ENCODE measurements around the gene ALOX5. TPM values are rescaled to one million over a fixed set of nuclear protein-coding genes. Genes with fewer than 3 reads are reported as not detected.
"Not testable (repeated sequence)": the region's sequence is repeated elsewhere in the genome, so short reads cannot be mapped to it uniquely, and the experiment has no call there.

ALOX5 gene
- total RNA-seq, 5 donors from 2014 or later (not counting 1 experiment from before 2014, with no cell fraction given), result 13.8 to 39.8 (median 16.1) TPM

GRCh38 chr10:45358961-45359360 lies 15.1 kb upstream of the ALOX5 start:
- H3K4me3 Mint-ChIP-seq; H3K9me3 ChIP-seq; H3K4me3 ChIP-seq (ENCODE audit: control insufficient read depth in 1 of 2, extremely low read depth in 1 of 2, low read length in 1 of 2); DNase-seq; H3K27ac ChIP-seq (ENCODE audit: low read length); H3K4me1 ChIP-seq (ENCODE audit: control insufficient read depth in 1 of 2, extremely low read depth in 1 of 2, insufficient read depth in 2 of 2, low read length in 2 of 2); H3K27me3 ChIP-seq (replicated peaks in 1 of 2; ENCODE audit: control insufficient read depth in 2 of 2, extremely low read depth in 1 of 2, insufficient read depth in 2 of 2, low read length in 1 of 2); POLR2A ChIA-PET; ATAC-seq (replicated peaks in 1 of 4); H3K36me3 Mint-ChIP-seq; H3K36me3 ChIP-seq (ENCODE audit: control insufficient read depth in 2 of 2, extremely low read depth in 1 of 2, insufficient read depth in 1 of 2, low read length in 1 of 2); H3K9me3 Mint-ChIP-seq; H3K27ac Mint-ChIP-seq: not testable (repeated sequence)
- H3K4me1 Mint-ChIP-seq, result peaks cover 13 to 54% (median 35%) of the 10 kb centered on the region in 3 donors
- 69% methylated on average over 5 of the region's 7 CpGs for WGBS (ENCODE audit: insufficient coverage)
- CTCF ChIA-PET, result interaction anchor here in 1 of 2 donors (0.7 kb wide), 1 partner anchor 39 kb away, joined by 3 read pairs; no protein-coding TSS in a partner anchor
- H3K27me3 Mint-ChIP-seq, result peaks cover 3 to 13% of the 10 kb centered on the region in 2 donors

DNA sequence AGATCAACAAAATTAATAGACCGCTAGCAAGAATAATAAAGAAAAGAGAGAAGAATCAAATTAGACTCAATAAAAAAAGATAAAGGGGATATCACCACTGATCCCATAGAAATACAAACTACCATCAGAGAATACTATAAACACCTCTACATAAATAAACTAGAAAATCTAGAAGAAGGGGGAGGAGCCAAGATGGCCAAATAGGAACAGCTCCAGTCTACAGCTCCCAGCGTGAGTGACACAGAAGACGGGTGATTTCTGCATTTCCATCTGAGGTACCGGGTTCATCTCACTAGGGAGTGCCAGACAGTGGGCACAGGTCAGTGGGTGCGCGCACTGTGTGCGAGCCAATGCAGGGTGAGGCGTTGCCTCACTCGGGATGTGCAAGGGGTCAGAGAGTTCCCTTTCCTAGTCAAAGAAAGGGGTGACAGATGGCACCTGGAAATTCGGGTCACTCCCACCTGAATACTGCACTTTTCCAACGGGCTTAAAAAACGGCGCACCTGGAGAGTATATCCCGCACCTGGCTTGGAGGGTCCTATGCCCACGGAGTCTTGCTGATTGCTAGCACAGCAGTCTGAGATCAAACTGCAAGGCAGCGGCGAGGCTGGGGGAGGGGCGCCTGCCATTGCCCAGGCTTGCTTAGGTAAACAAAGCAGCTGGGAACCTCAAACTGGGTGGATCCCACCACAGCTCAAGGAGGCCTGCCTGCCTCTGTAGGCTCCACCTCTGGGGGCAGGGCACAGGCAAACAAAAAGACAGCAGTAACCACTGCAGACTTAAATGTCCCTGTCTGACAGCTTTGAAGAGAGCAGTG lies 11.8 kb upstream of the ALOX5 start:
- H3K27ac ChIP-seq (ENCODE audit: low read length); CTCF ChIA-PET; H3K27me3 ChIP-seq (replicated peaks in 1 of 2; ENCODE audit: control insufficient read depth in 2 of 2, extremely low read depth in 1 of 2, insufficient read depth in 2 of 2, low read length in 1 of 2); ATAC-seq (replicated peaks in 1 of 4); H3K36me3 Mint-ChIP-seq; H3K4me3 ChIP-seq (ENCODE audit: control insufficient read depth in 1 of 2, extremely low read depth in 1 of 2, low read length in 1 of 2); H3K4me1 ChIP-seq (ENCODE audit: control insufficient read depth in 1 of 2, extremely low read depth in 1 of 2, insufficient read depth in 2 of 2, low read length in 2 of 2); POLR2A ChIA-PET; H3K9me3 ChIP-seq; H3K9me3 Mint-ChIP-seq; H3K36me3 ChIP-seq (ENCODE audit: control insufficient read depth in 2 of 2, extremely low read depth in 1 of 2, insufficient read depth in 1 of 2, low read length in 1 of 2): not testable (repeated sequence)
- Mint-ChIP-seq H3K27ac (peak overlapping the region in 1 of 2 donors; percentile 40), H3K27me3 (peaks cover 9 to 23% of the 10 kb centered on the region in 2 donors), H3K4me1 (peaks cover 13 to 35% (median 22%) of the 10 kb centered on the region in 3 donors), H3K4me3 (peak overlapping the region in 1 of 3 donors; percentile 30)
- 53% methylated on average over 14 of the region's 18 CpGs for WGBS (ENCODE audit: insufficient coverage)
- peak in 12 of 35 experiments; percentile 4 to 40 (median 28) for DNase-seq

GRCh38 chr10:45367643-45368042 lies 6.4 kb upstream of the ALOX5 start:
- Mint-ChIP-seq H3K4me1 (peaks cover 4 to 10% (median 7%) of the 10 kb centered on the region in 3 donors), H3K27me3 (peaks cover 26 to 31% of the 10 kb centered on the region in 2 donors)
- H3K4me3 ChIP-seq (ENCODE audit: control insufficient read depth in 1 of 2, extremely low read depth in 1 of 2, low read length in 1 of 2); ATAC-seq (replicated peaks in 1 of 4); H3K36me3 Mint-ChIP-seq; H3K4me1 ChIP-seq (ENCODE audit: control insufficient read depth in 1 of 2, extremely low read depth in 1 of 2, insufficient read depth in 2 of 2, low read length in 2 of 2); H3K27me3 ChIP-seq (replicated peaks in 1 of 2; ENCODE audit: control insufficient read depth in 2 of 2, extremely low read depth in 1 of 2, insufficient read depth in 2 of 2, low read length in 1 of 2); POLR2A ChIA-PET; H3K27ac ChIP-seq (ENCODE audit: low read length); H3K36me3 ChIP-seq (ENCODE audit: control insufficient read depth in 2 of 2, extremely low read depth in 1 of 2, insufficient read depth in 1 of 2, low read length in 1 of 2); H3K9me3 ChIP-seq; CTCF ChIA-PET; H3K9me3 Mint-ChIP-seq; H3K4me3 Mint-ChIP-seq; H3K27ac Mint-ChIP-seq; DNase-seq: not testable (repeated sequence)
- no CpG with 5 or more reads among the region's 3 CpGs for WGBS (ENCODE audit: insufficient coverage)

GRCh38 chr10:45368181-45368580 lies 5.8 kb upstream of the ALOX5 start:
- CTCF ChIA-PET, result no interaction called here
- ATAC-seq (replicated peaks in 1 of 4) (no peak), DNase-seq (no peak)
- Histone ChIP-seq H3K4me1 (ENCODE audit: control insufficient read depth in 1 of 2, extremely low read depth in 1 of 2, insufficient read depth in 2 of 2, low read length in 2 of 2) (peaks cover 0 to 3% of the 10 kb centered on the region in 2 experiments), H3K27ac (ENCODE audit: low read length) (no peak overlapping the region), H3K9me3 (no peaks in the 10 kb centered on the region), H3K36me3 (ENCODE audit: control insufficient read depth in 2 of 2, extremely low read depth in 1 of 2, insufficient read depth in 1 of 2, low read length in 1 of 2) (no peaks in the 10 kb centered on the region), H3K27me3 (replicated peaks in 1 of 2; ENCODE audit: control insufficient read depth in 2 of 2, extremely low read depth in 1 of 2, insufficient read depth in 2 of 2, low read length in 1 of 2) (peaks cover 0 to 6% of the 10 kb centered on the region in 2 experiments), H3K4me3 (ENCODE audit: control insufficient read depth in 1 of 2, extremely low read depth in 1 of 2, low read length in 1 of 2) (no peak overlapping the region)
- Mint-ChIP-seq H3K36me3 (peaks cover 4% of the 10 kb centered on the region), H3K9me3 (peaks cover 0 to 3% (median 0%) of the 10 kb centered on the region in 3 donors), H3K4me3 (no peak overlapping the region), H3K4me1 (peaks cover 4 to 11% (median 7%) of the 10 kb centered on the region in 3 donors), H3K27me3 (peaks cover 31 to 36% of the 10 kb centered on the region in 2 donors), H3K27ac (no peak overlapping the region)
- no CpG with 5 or more reads among the region's 2 CpGs for whole genome bisulfite sequencing (ENCODE audit: insufficient coverage)
- POLR2A ChIA-PET, result no interaction called here

DNA sequence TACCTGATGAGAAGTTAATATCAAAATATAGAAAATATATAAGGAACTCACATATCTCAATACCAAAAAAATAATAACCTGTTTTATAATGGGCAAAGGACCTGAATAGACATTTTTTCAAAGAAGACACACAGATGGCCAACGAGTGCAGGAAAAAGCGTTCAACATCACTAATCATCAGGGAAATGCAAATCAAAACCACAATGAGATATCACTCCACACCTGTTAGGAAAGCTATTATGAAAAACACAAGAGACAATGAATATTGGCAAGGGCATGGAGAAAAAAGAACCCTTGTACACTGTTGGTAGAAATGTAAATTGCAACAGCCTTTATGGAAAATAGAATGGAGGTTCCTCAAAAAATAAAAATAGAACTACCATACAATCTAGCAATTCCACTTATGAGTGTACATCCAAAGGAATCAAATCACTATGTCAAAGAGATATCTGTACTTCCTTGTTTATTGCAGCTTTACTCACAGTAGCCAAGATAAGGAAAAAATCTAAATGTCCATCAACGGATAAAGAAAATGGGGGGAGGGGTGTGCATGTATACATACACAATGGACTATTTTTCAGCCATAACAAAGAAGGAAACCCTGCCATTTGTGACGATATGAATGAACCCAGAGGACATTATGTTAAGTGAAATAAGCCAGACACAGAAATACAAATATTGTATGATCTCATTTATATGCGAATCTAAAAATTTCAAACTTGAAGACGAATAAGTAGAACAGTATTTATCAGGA lies 3.6 kb upstream of the ALOX5 start:
- peaks cover 10 to 21% (median 11%) of the 10 kb centered on the region in 3 donors for H3K4me1 Mint-ChIP-seq
- peaks cover 0 to 26% of the 10 kb centered on the region in 2 experiments for H3K27me3 ChIP-seq (replicated peaks in 1 of 2; ENCODE audit: control insufficient read depth in 2 of 2, extremely low read depth in 1 of 2, insufficient read depth in 2 of 2, low read length in 1 of 2)
- H3K4me3 ChIP-seq (ENCODE audit: control insufficient read depth in 1 of 2, extremely low read depth in 1 of 2, low read length in 1 of 2), result no peak overlapping the region
- peaks cover 0 to 3% (median 0%) of the 10 kb centered on the region in 3 donors for H3K9me3 Mint-ChIP-seq
- no peak for DNase-seq
- no peak for ATAC-seq (replicated peaks in 1 of 4)
- POLR2A ChIA-PET, result interaction anchor here in 1 of 2 donors (0.6 kb wide), 1 partner anchor 274 kb away, joined by 4 read pairs; no protein-coding TSS in a partner anchor
- H3K36me3 Mint-ChIP-seq, result no peaks in the 10 kb centered on the region
- H3K27me3 Mint-ChIP-seq, result peaks cover 26 to 34% of the 10 kb centered on the region in 2 donors
- H3K36me3 ChIP-seq (ENCODE audit: control insufficient read depth in 2 of 2, extremely low read depth in 1 of 2, insufficient read depth in 1 of 2, low read length in 1 of 2), result no peaks in the 10 kb centered on the region
- peak overlapping the region in 1 of 2 donors; percentile 6 for H3K27ac Mint-ChIP-seq
- 89% methylated on average over 2 of the region's 6 CpGs for WGBS (ENCODE audit: insufficient coverage)
- peaks cover 0 to 21% of the 10 kb centered on the region in 2 experiments for H3K4me1 ChIP-seq (ENCODE audit: control insufficient read depth in 1 of 2, extremely low read depth in 1 of 2, insufficient read depth in 2 of 2, low read length in 2 of 2)
- H3K4me3 Mint-ChIP-seq, result no peak overlapping the region
- H3K9me3 ChIP-seq, result no peaks in the 10 kb centered on the region
- no peak overlapping the region for H3K27ac ChIP-seq (ENCODE audit: low read length)
- CTCF ChIA-PET, result no interaction called here

DNA sequence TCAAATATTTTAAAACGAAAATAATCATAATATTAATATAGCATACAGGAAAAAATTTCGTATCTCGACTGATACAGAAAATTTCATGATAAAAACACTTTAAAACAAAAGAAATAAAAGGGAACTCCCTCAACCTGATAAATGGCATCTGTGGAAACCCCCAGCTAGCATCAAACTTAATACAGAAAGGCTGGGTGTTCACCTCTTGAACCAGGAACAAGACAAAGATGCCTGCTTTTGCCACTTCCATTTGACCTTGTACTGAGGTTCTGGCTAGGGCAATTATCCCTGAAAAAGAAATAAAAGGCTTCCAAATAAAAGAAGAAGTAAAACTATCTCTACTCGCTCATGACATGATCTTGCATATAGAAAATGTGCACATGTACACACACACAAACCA lies 2.5 kb upstream of the ALOX5 start:
- Histone ChIP-seq H3K27me3 (replicated peaks in 1 of 2; ENCODE audit: control insufficient read depth in 2 of 2, extremely low read depth in 1 of 2, insufficient read depth in 2 of 2, low read length in 1 of 2) (peaks cover 0 to 31% of the 10 kb centered on the region in 2 experiments), H3K4me1 (ENCODE audit: control insufficient read depth in 1 of 2, extremely low read depth in 1 of 2, insufficient read depth in 2 of 2, low read length in 2 of 2) (peaks cover 0 to 26% of the 10 kb centered on the region in 2 experiments), H3K27ac (ENCODE audit: low read length) (no peak overlapping the region), H3K36me3 (ENCODE audit: control insufficient read depth in 2 of 2, extremely low read depth in 1 of 2, insufficient read depth in 1 of 2, low read length in 1 of 2) (no peaks in the 10 kb centered on the region), H3K9me3 (no peaks in the 10 kb centered on the region), H3K4me3 (ENCODE audit: control insufficient read depth in 1 of 2, extremely low read depth in 1 of 2, low read length in 1 of 2) (no peak overlapping the region)
- Mint-ChIP-seq H3K9me3 (peaks cover 0 to 2% (median 0%) of the 10 kb centered on the region in 3 donors), H3K4me3 (no peak overlapping the region), H3K4me1 (peaks cover 16 to 31% (median 19%) of the 10 kb centered on the region in 3 donors), H3K27me3 (peaks cover 29 to 40% of the 10 kb centered on the region in 2 donors), H3K36me3 (no peaks in the 10 kb centered on the region), H3K27ac (no peak overlapping the region)
- ChIA-PET POLR2A (no interaction called here), CTCF (interaction anchor here in 1 of 2 donors (0.6 kb wide), 1 partner anchor 98 kb away, joined by 3 read pairs; no protein-coding TSS in a partner anchor)
- DNase-seq (no peak), ATAC-seq (replicated peaks in 1 of 4) (no peak)
- no CpG with 5 or more reads among the region's 4 CpGs for WGBS (ENCODE audit: insufficient coverage)
